ENCODE measurements around the gene EIF4EBP3.

- no peak for TF ChIP-seq CTCF (IDR thresholded peaks at IDR 0.05)
- TF ChIP-seq POLR2A (IDR thresholded peaks at IDR 0.05): no peak
- no peak for TF ChIP-seq POLR2AphosphoS5 (IDR thresholded peaks at IDR 0.05; ENCODE audit: insufficient read depth in 1 of 2, low read depth in 1 of 2)
Measured at GRCh38 chr5:140554454-140554853, 7.0 kb downstream of the EIF4EBP3 start.

Data from vagina (tissue), 2 donors.